Smooth muscle cell (in vitro differentiated cells): ENCODE measurements around the gene NDEL1. TPM values are rescaled to one million over a fixed set of nuclear protein-coding genes. Genes with fewer than 3 reads are reported as not detected.

Experiments
- DNase-seq: peaks from one replicate; lab custom pipeline; 2025; ENCODE audit not compliant: unreplicated experiment; lab: John Stamatoyannopoulos, UW
- H2AFZ ChIP-seq: fragments of 200-600 bp; sonication (generic); 2 replicates; pipeline ENCODE4 v1.6.0; 2016; ENCODE audit warnings: antibody characterized with exemption, low read depth, mild to moderate bottlenecking
- H3F3A ChIP-seq: fragments of 200-600 bp; sonication (generic); 2 replicates; pipeline ENCODE4 v1.6.0; 2017; ENCODE audit warnings: antibody characterized with exemption, low read depth
- H3K27ac ChIP-seq: fragments of 200-600 bp; sonication (generic); 2 replicates; pipeline ENCODE4 v1.5.1; 2016; ENCODE audit warnings: low read depth, mild to moderate bottlenecking
- H3K27me3 ChIP-seq: fragments of 200-600 bp; sonication (generic); 2 replicates; pipeline ENCODE4 v1.6.1; 2016; ENCODE audit warnings: low read depth, mild to moderate bottlenecking
- H3K36me3 ChIP-seq: fragments of 200-600 bp; sonication (generic); 2 replicates; pipeline ENCODE4 v1.5.1; 2016; ENCODE audit warnings: low read depth
- H3K4me1 ChIP-seq: fragments of 200-600 bp; sonication (generic); 2 replicates; pipeline ENCODE4 v1.5.1; 2016; ENCODE audit warnings: low read depth
- H3K4me2 ChIP-seq: fragments of 200-600 bp; sonication (generic); 2 replicates; pipeline ENCODE4 v1.6.0; 2016; ENCODE audit warnings: mild to moderate bottlenecking
- H3K4me3 ChIP-seq: fragments of 200-600 bp; sonication (generic); 2 replicates; pipeline ENCODE4 v1.5.1; 2016; ENCODE audit warnings: mild to moderate bottlenecking
- H3K79me2 ChIP-seq: fragments of 200-600 bp; sonication (generic); 2 replicates; pipeline ENCODE4 v1.6.0; 2016; ENCODE audit warnings: low read depth, mild to moderate bottlenecking
- H3K9ac ChIP-seq: fragments of 200-600 bp; sonication (generic); 2 replicates; pipeline ENCODE4 v1.6.0; 2016; ENCODE audit warnings: low read depth
- H3K9me3 ChIP-seq: fragments of 200-600 bp; sonication (generic); replicated peaks from 2 replicates; pipeline ENCODE4 v1.5.1; 2016; ENCODE audit warnings: low read depth
- H4K20me1 ChIP-seq: fragments of 200-600 bp; sonication (generic); 2 replicates; pipeline ENCODE4 v1.6.0; 2016; ENCODE audit warnings: low read depth
- CTCF ChIP-seq: fragments of 200-600 bp; sonication (generic); IDR thresholded peaks from 2 replicates; pipeline ENCODE4 v1.5.1; 2017; ENCODE audit warnings: borderline replicate concordance, mild to moderate bottlenecking, antibody characterized with exemption; ENCODE audit not compliant: insufficient read depth, poor library complexity, severe bottlenecking
- WGBS: methylation state at CpG from one replicate; pipeline ENCODE4 v1.1.7; 2016; ENCODE audit warnings: low lambda C conversion rate; 5-methylcytosine and 5-hydroxymethylcytosine counted together
- polyA plus RNA-seq: library from polyadenylated mRNA; unstranded; fragments of >200 nt; fragmentation: Nextera tagmentation; extraction: Ambion mirVana; gene quantifications from 2 replicates; pipeline ENCODE4 v1.2.1, GENCODE V29; 2016
- total RNA-seq: library from RNA; depleted of rRNA; stranded (reverse); fragments of >200 nt; gene quantifications from 2 replicates; pipeline ENCODE4 v1.2.3, GENCODE V29; 2014

Gene NDEL1
- total and polyA plus RNA-seq, 2 experiments from 2014 or later: 82.6 to 103 TPM

GRCh38 chr17:8481703-8482102 lies 46.0 kb downstream of the NDEL1 start:
- Histone ChIP-seq H3K9me3 (no peaks in the 10 kb centered on the region), H3K27ac (no peak overlapping the region), H3K9ac (no peak overlapping the region), H3K4me2 (no peak overlapping the region), H3K4me3 (no peak overlapping the region), H3K27me3 (no peaks in the 10 kb centered on the region), H3F3A (peaks cover 37% of the 10 kb centered on the region), H3K4me1 (no peaks in the 10 kb centered on the region), H3K79me2 (peaks cover 5% of the 10 kb centered on the region), H2AFZ (no peak overlapping the region), H3K36me3 (peaks cover 21% of the 10 kb centered on the region), H4K20me1 (peaks cover 43% of the 10 kb centered on the region)
- no peak for DNase-seq
- no peak for TF ChIP-seq CTCF
- WGBS: 97% methylated on average over 5 of the region's 5 CpGs

GRCh38 chr17:8482546-8482945 lies 46.9 kb downstream of the NDEL1 start:
- no peak for DNase-seq

GRCh38 chr17:8484465-8484864 lies 48.8 kb downstream of the NDEL1 start:
- peaks cover 30% of the 10 kb centered on the region for H4K20me1 ChIP-seq
- no peak overlapping the region for H3K9ac ChIP-seq
- DNase-seq: no peak
- H3K36me3 ChIP-seq: peaks cover 16% of the 10 kb centered on the region
- no peaks in the 10 kb centered on the region for H3K4me1 ChIP-seq
- peaks cover 5% of the 10 kb centered on the region for H3K79me2 ChIP-seq
- no peaks in the 10 kb centered on the region for H3K27me3 ChIP-seq
- no peak overlapping the region for H3K4me2 ChIP-seq
- H3K4me3 ChIP-seq: no peak overlapping the region
- H3K9me3 ChIP-seq: no peaks in the 10 kb centered on the region
- 96% methylated on average over 1 of the region's 1 CpG for WGBS
- peaks cover 30% of the 10 kb centered on the region for H3F3A ChIP-seq
- H3K27ac ChIP-seq: no peak overlapping the region
- no peak for TF ChIP-seq CTCF
- H2AFZ ChIP-seq: no peak overlapping the region

More at GRCh38 chr17:8482546-8482945, 46.9 kb downstream of the NDEL1 start:
- no peak for TF ChIP-seq CTCF
- H3F3A ChIP-seq: peaks cover 34% of the 10 kb centered on the region
- peaks cover 35% of the 10 kb centered on the region for H4K20me1 ChIP-seq
- no peak overlapping the region for H3K4me2 ChIP-seq
- 88% methylated on average over 5 of the region's 5 CpGs for WGBS
- peaks cover 21% of the 10 kb centered on the region for H3K36me3 ChIP-seq
- peak overlapping the region; percentile 17 for H3K27ac ChIP-seq
- no peak overlapping the region for H3K4me3 ChIP-seq
- no peak overlapping the region for H3K9ac ChIP-seq
- H3K79me2 ChIP-seq: peaks cover 5% of the 10 kb centered on the region
- H2AFZ ChIP-seq: no peak overlapping the region
- H3K4me1 ChIP-seq: no peaks in the 10 kb centered on the region
- no peaks in the 10 kb centered on the region for H3K27me3 ChIP-seq
- no peaks in the 10 kb centered on the region for H3K9me3 ChIP-seq

GRCh38 chr17:8485491-8485890 lies 49.8 kb downstream of the NDEL1 start:
- WGBS: 100% methylated on average over 1 of the region's 1 CpG
- DNase-seq: no peak
- TF ChIP-seq CTCF: no peak
- peaks cover 5% of the 10 kb centered on the region for H3K79me2 ChIP-seq
- H2AFZ ChIP-seq: no peak overlapping the region
- no peak overlapping the region for H3K27ac ChIP-seq
- H3K9ac ChIP-seq: no peak overlapping the region
- H3K27me3 ChIP-seq: no peaks in the 10 kb centered on the region
- H3K9me3 ChIP-seq: no peaks in the 10 kb centered on the region
- no peaks in the 10 kb centered on the region for H3K4me1 ChIP-seq
- H3K4me2 ChIP-seq: no peak overlapping the region
- H3K36me3 ChIP-seq: peaks cover 16% of the 10 kb centered on the region
- peaks cover 24% of the 10 kb centered on the region for H4K20me1 ChIP-seq
- peaks cover 27% of the 10 kb centered on the region for H3F3A ChIP-seq
- H3K4me3 ChIP-seq: no peak overlapping the region
